Right forelimb (tissue), 1 donor: ENCODE results near the gene ARHGAP44.
A peak's percentile ranks its signal among the peaks of the same experiment; 100 is the strongest.

Source experiments
- DNase-seq: peaks from one replicate; pipeline ENCODE4 v3.0.0-alpha.2; 2018

ARHGAP44 gene

DNA sequence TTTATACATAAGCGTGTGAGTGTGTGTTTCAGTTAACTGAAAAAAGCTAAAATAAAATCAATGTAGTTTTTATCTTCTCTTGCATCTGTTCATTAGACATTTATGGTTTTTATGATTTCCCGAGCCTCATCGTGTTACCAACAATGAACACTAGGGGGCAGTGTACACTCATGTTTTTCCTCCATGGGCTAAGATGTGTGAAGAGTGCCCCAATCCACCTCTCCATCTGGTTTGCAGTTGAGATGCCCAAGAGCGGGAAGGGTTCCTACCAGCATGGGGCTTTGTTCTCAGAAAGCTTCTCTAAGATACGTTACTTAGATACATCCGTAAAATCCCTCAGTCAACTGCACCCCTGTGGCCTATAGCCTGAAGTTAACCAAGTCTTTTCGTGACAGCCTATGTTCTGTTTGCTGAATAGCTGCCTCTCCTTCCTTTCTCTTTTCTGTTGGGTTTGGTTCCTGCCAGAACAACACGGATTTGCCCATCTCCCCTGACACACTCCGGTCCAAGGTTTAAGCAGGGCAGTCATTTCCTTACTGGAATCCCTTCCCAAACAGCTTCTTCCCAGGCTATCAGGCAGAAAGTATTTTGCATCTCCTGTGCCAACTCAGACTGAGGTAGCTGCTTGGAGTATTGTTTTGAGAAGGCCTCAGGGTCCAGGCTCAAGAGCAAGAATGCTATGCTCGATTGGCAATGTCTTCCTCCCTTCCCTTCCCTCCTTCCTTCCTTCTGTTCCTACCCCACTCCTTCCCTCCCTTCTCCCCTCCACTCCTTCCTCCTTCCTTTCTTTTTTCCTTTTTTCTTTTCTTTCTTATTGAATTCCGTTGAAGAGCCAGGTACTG is 241.4 kb downstream of the ARHGAP44 start:
- DNase-seq = peak; percentile 77

DNA sequence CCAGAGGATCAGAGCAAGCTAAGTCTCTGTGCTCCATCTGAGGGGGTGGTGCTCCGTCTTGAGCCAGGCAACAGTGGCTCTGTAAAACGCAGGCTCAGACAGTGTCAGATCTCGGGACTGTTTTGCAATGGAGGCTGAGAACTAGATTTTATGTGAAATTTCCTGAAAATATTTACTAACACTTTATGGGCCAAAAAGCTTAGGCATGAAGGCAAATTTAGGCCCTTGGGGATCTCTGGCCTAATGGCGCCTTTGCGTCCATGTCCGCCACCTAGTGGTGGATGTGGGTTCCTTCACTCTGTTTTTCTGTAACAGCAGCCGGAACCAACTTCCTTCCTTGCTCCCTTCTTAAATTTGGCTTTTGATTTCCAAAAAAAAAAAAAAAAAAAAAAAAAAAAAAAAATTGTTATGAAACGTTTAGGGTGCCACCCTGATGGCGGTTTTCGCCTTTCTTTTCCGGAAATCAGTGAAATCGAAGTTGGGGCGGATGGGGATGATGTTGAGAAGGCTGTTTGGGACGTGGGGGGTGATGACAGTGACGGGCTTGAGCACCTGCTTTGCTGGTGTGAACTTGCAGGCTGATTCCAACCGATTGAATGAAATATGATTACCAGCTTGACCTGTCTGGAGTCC is 242.5 kb downstream of the ARHGAP44 start:
- peak; percentile 37 for DNase-seq

DNA sequence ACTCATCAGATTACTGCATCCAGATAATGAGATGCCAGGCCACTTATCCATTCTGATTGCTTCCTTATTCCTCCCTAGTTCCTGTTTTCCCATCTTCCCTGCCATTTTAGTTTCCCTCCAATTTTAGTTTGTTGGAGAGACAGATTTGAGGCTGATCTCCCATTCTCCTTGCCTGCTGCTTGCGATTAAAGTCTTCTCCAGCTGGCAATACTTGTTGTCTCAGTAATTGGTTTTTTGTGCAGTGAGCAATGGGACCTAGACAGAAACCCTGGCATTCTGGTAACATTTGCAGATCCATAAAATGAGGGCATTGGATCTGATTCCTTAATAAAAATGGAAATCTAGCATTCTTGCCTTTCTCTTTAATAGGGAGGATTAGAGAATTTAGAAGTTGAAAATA is 246.1 kb downstream of the ARHGAP44 start:
- DNase-seq = no peak

DNA sequence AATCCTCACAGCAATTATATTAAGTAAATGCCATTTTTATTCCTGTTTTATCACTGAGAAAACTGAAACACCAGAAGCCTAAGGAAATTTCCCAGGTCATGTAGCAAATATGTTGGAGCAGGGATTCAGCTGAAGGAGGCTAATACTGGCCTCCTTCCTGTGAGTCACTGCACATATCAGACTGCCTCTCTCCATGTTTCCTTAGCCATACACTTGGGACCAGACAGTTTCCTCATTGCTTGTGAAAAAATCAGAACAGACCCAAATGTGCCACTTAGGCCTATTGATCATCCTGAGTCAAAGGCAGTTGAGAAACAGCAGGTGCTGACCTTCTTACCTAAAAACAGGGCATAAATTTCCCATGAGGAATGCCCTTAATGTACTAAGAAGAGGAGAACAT is 247.5 kb downstream of the ARHGAP44 start:
- no peak for DNase-seq

DNA sequence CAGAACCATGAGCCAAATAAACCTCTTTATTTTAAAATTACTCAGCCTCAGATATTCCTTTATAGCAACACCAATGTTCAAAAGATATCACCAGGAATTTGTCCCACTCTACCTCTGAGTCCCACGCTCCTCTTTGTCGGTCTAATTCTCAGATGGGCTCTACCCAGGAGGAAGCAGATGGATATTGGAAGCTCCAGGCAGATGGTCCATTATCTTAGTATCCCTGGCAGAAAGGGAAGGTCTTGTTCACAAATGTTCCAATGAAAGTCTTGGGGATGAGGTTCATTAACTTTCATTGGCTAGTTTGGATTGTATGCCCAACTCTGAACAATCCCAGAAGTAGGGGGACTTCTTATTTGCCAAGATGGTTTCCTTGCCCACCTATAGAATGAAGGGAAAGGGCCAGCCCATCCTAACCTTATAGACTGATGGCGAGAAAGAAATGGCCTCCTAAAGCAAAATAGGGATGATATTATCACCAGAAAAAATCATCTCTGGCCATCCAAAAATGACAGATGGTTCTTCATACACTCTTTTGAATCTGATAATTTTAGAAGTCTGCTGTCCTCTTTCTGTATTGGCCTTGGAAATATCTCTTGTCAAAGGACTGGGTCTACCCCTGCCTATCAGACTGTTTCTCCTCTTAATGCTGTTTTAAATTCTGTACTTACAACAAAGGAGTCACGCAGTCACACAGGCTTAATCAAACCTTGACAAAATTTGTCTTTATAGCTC is 249.8 kb downstream of the ARHGAP44 start:
- no peak for DNase-seq
